ENCODE results near the gene ARHGAP24.
"Not testable (repeated sequence)": the region's sequence is repeated elsewhere in the genome, so short reads cannot be mapped to it uniquely, and the experiment has no call there.

ARHGAP24 gene

GRCh38 chr4:85656759-85657505, 182.0 kb downstream of the ARHGAP24 start:
- DNase-seq (ENCODE audit: low spot score) = no peak

DNA sequence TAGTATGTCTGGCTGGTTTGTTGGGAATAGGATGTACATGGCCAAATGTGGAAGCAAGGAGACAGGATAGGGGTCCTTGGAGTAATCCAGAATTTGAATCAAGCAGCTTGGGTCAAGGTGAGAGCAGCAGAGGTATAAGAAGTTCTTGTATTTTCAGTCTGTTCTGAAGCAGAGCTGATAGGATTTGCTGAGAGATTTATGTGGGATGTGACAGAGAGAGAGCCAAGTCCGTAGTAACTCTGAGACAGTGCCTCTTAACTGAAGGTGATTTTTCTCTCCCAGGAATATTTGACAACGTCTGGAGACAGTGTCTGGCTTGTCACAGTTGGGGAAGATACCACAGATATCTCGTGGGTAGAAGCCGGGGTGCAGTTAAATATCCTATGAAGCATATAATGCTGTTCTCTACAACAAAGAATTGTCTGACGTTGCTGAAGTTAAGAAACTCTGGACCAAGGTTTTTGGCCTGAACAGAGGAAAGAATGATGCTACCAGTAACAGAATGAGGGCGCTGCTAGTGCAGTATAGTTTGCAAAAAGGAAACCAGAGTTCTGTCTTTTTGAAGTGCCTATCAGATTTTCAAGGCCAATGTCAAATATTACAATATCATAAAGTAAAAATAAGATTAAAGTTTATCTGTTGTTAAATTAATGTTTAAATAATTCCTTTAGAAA, 184.0 kb downstream of the ARHGAP24 start:
- no peak for DNase-seq (ENCODE audit: low spot score)

- no peak for DNase-seq (ENCODE audit: low spot score)
Observed at GRCh38 chr4:85659610-85660218, 184.8 kb downstream of the ARHGAP24 start.

GRCh38 chr4:85666625-85667024, 191.7 kb downstream of the ARHGAP24 start:
- DNase-seq (ENCODE audit: low spot score) = not testable (repeated sequence)

GRCh38 chr4:85669204-85669603, 194.3 kb downstream of the ARHGAP24 start:
- no peak for DNase-seq (ENCODE audit: low spot score)

- DNase-seq (ENCODE audit: low spot score) = no peak
Observed at GRCh38 chr4:85669992-85670548, 195.1 kb downstream of the ARHGAP24 start.

DNA sequence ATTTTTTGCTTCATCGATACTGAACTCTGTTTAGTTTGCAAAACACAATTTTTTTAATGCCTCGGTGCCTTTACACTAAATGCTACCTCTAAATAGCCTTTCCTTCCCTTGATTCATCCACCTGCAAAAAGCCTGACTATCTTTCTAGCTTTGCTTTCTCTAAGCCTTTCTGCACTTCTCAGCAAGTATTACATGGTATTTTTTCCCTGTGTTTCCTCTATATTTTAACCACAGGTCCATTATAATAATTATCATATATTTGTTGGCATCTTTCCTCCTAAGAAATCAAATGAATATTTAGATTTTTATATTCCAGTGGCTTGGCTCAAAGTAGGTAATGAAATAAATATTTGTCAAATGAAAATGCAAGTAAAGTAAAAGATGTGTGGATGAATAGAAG, 196.2 kb downstream of the ARHGAP24 start:
- DNase-seq (ENCODE audit: low spot score) = no peak

DNA sequence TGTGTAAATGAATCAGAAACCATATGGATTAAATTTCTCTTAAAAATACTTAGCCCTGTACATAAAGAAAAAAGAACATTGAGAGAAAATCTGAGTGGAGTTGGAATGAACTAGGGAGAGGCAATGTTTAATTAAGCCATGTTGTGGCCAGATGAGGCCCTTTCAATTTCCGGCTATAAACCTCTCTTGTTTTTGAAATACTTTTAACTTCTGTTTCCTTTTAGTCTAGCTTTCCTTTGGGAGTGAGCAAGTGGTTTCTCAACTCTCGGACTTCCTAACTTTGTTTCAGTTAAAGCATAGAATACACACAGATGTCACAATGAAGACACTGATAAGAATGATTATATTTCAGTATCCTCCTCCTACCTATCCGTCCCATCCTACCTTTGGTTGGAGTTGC, 197.2 kb downstream of the ARHGAP24 start:
- no peak for DNase-seq (ENCODE audit: low spot score)

- no peak for DNase-seq (ENCODE audit: low spot score)
Observed at GRCh38 chr4:85672959-85673358, 198.0 kb downstream of the ARHGAP24 start.

DNA sequence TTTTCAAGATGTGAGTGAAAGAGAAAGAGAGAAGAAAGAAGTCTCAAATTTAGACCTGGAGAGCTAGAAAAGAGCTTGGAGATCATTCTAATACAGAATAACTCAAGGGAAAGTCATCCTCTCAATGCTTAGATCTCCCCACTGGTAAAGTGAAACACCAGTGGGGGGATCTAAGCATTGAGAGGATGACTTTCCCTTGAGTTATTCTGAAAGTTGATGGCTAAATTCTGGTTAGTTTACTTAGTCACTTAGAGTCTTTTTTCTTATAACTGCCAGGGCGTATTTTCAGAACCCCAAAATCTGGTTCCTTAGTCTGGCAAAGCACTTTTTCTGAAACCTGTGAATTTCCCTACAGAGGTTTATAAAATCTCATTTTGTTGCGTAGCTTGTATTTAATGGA, 198.6 kb downstream of the ARHGAP24 start:
- DNase-seq (ENCODE audit: low spot score) = no peak

DNA sequence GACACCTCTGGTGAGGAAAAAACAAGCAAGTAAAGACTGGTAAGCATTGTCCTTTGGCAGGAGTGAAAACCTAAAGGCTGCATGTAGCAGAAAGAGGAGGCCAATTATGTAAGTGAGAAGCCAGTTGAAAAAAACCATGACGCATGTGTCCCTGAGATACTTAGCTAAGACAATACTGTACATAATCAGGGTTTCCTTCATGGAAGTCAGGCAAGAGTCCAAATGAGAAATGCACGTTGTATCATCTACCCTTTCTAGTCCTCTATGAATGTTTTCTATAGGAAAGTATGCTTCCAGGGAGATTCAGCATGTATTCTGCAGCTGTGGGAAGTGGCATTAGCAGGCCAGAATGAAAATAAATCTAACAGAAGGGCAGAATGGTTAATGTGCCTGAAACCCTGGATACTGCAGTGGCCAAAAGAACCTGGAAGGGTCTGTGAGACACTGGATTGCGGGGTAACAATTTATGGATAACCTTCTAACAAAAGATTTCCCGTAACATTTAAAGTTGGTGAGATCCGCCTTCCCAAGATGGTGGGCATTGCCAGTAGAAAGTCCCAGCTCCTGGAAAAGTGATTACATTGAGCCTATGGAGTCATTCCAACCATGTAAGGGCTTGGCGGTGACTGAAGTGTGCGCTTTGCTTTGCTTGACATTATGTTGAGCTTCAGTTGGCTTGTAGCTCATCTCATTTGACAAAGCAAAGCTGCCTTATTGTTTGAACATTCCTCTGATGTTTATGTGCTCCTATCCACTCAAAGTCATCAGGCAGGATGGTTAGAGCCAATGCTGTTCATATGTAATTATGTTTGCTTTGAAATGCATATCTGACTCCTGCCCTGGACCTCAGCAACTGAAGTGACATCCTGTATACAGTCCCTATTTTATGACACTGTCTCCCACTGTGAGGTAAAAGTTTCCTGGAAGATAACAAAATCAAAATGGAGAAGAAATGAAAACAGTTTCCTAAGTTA, 200.4 kb downstream of the ARHGAP24 start:
- no peak for DNase-seq (ENCODE audit: low spot score)

- no peak for DNase-seq (ENCODE audit: low spot score)
Observed at GRCh38 chr4:85676050-85676425, 201.1 kb downstream of the ARHGAP24 start.

DNA sequence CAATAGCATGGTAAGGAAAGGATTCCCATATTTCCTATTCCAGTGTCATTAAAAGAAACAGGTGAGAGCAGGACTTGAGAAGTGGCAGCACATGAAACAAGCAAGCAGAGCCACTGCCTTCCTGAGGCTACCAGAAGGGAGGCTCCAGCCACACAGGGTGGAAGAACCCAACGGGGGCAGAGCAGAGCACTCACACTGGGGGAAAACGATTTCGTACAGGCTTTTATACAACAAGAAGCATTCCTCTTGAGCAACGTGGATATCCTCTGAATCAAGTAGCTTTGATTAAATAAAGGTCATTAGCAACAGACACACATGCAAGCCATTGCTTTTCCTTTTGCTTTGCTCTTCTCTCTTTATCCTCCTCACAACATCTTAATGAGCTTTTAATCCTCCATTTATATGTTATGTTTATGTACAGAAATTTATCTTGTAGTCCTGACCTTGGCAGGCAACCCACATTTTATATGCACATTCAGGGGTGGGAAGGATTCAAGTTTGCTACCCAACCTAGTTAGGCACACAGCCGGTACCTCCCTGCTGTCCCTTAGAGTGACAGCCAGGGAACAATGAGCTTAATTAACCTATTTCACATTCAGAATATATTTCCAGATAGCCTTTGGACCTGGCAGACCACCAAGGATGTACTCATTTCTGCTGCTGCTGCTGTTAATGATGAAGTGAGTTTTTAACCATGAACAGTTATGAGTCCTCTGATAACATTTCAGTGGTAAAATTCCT, 202.1 kb downstream of the ARHGAP24 start:
- no peak for DNase-seq (ENCODE audit: low spot score)

GRCh38 chr4:85681221-85681657, 206.3 kb downstream of the ARHGAP24 start:
- DNase-seq (ENCODE audit: low spot score) = no peak

- no peak for DNase-seq (ENCODE audit: low spot score)
Observed at GRCh38 chr4:85681921-85682320, 207.0 kb downstream of the ARHGAP24 start.

DNA sequence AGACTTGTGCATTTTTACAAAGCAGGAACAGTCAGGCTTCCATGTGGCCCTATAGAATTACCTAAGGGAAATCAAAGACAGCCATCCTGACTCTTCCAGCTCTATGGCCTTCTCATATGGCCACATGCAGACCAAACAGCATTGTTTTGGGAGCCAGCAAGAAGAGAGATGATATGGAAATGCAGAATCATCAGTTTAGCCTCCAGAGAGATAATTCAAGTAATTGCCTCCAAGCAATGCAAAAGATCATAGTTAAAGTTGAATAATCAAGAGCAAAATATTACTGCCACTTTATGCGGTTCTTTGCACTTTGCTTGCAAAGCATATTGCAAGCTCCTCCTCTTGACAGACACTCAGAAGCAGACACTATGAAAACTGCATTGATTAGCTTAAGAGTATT, 207.4 kb downstream of the ARHGAP24 start:
- no peak for DNase-seq (ENCODE audit: low spot score)

GRCh38 chr4:85684676-85685075, 209.7 kb downstream of the ARHGAP24 start:
- DNase-seq (ENCODE audit: low spot score) = no peak

- no peak for DNase-seq (ENCODE audit: low spot score)
Observed at GRCh38 chr4:85686398-85686797, 211.4 kb downstream of the ARHGAP24 start.

DNA sequence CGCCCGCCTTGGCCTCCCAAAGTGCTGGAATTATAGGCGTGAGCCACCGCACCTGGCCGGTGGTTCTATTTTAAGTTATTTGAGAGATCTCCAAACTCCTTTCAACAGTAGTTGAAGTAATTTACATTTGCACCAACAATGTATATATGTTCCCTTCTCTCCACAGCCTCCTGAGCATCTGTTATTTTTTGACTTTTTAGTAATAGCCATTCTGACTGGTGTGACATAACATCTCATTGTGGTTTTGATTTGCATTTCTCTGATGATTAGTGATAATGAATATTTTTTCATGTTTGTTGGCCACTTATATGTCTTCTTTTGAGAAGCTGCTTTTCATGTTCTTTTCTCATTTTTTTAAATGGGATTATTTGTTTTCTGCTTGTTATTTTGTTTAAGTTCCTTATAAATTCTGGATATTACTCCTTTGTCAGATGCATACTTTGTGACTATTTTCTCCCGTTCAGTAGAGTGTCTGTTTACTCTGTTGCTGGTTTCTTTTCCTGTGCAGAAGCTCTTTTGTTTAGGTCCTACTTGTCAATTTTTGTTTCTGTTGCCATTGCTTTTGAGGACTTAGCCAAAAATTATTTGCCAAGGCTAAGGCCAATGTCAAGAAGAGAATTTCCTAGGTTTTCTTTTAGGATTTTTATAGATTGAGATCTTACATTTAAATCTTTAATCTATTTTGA, 213.2 kb downstream of the ARHGAP24 start:
- no peak for DNase-seq (ENCODE audit: low spot score)

DNA sequence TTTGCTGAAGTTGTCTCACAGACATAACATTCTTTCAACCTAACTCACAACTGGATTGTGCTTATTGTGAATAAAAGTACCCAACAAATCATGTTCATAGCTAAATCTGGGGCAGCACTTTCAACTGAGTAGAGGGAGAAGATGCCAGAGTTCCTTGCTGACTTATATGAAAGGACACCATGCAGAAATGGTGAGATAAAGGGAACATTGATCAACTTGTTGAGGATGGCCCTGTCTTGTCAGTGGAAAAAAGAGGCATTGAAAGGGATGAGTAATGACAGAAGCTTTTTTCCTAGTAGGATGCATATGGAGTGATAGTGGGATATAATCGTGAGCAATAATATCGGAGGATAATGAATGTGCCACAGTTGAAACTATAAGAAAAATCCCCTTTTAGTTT, 221.7 kb downstream of the ARHGAP24 start:
- no peak for DNase-seq (ENCODE audit: low spot score)
